SJSA1 (cell line): ENCODE results near the gene HSD17B10. TPM values are rescaled to one million over a fixed set of nuclear protein-coding genes. Genes with fewer than 3 reads are reported as not detected.

Experiments
- DNase-seq, 2 experiments: peaks; one replicate each; pipeline ENCODE4 v3.0.0-alpha.2; 2015 to 2020; ENCODE audit warnings: low spot score in 2 of 2, low read depth in 1 of 2
- H3K27ac ChIP-seq: fragments of 250-450 bp; sonication (Bioruptor Pico); 2 replicates; pipeline ENCODE4 v1.5.1; 2020; ENCODE audit warnings: mild to moderate bottlenecking, moderate library complexity
- H3K27me3 ChIP-seq: fragments of 250-450 bp; sonication (Bioruptor Pico); replicated peaks from 2 replicates; pipeline ENCODE4 v1.5.1; 2020; ENCODE audit warnings: mild to moderate bottlenecking, moderate library complexity
- H3K36me3 ChIP-seq: fragments of 250-450 bp; sonication (Bioruptor Pico); 2 replicates; pipeline ENCODE4 v1.5.1; 2020; ENCODE audit warnings: mild to moderate bottlenecking
- H3K4me1 ChIP-seq: fragments of 250-450 bp; sonication (Bioruptor Pico); replicated peaks from 2 replicates; pipeline ENCODE4 v1.6.1; 2021; ENCODE audit warnings: mild to moderate bottlenecking
- H3K4me3 ChIP-seq: fragments of 250-450 bp; sonication (Bioruptor Pico); 2 replicates; pipeline ENCODE4 v1.5.1; 2020; ENCODE audit warnings: mild to moderate bottlenecking
- H3K9me3 ChIP-seq: fragments of 250-450 bp; sonication (Bioruptor Pico); replicated peaks from 2 replicates; pipeline ENCODE4 v1.5.1; 2020; ENCODE audit warnings: mild to moderate bottlenecking
- total RNA-seq: library from RNA; depleted of rRNA; stranded (reverse); fragments of >200 nt; shearing (Covaris generic); gene quantifications from 2 replicates; pipeline ENCODE4 v1.2.3, GENCODE V29; 2014

HSD17B10 gene
- total RNA-seq, 1 experiment from 2014 or later, result 196 TPM

GRCh38 chrX:53445977-53446376 lies 11.8 kb upstream of the HSD17B10 start:
- no peaks in the 10 kb centered on the region for H3K27me3 ChIP-seq
- H3K9me3 ChIP-seq, result no peaks in the 10 kb centered on the region
- no peak for DNase-seq
- H3K4me3 ChIP-seq, result no peak overlapping the region
- H3K27ac ChIP-seq, result no peak overlapping the region
- no peaks in the 10 kb centered on the region for H3K36me3 ChIP-seq
- peaks cover 10% of the 10 kb centered on the region for H3K4me1 ChIP-seq

DNA sequence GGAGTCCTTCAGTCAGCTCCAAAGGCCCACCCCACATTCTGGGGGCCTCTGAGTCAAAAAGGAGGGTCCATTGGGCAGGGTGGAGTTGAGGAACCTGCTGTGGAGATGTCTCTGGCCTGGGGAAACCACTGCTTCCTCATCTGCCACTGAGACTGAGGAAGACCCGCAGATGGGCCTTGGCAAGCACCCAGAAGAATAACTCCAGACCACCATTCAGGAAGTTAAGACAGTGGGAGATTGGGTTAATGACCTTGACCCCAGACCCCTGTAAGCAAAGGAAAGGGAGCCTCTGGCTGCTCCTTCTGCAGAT lies 8.1 kb upstream of the HSD17B10 start:
- peaks cover 10% of the 10 kb centered on the region for H3K4me1 ChIP-seq
- no peaks in the 10 kb centered on the region for H3K36me3 ChIP-seq
- DNase-seq, result no peak
- H3K4me3 ChIP-seq, result no peak overlapping the region
- no peaks in the 10 kb centered on the region for H3K9me3 ChIP-seq
- no peak overlapping the region for H3K27ac ChIP-seq
- no peaks in the 10 kb centered on the region for H3K27me3 ChIP-seq

- no peaks in the 10 kb centered on the region for H3K27me3 ChIP-seq
- H3K4me1 ChIP-seq, result peaks cover 10% of the 10 kb centered on the region
- no peak overlapping the region for H3K27ac ChIP-seq
- peak; percentile 46 to 76 for DNase-seq
- H3K36me3 ChIP-seq, result no peaks in the 10 kb centered on the region
- H3K9me3 ChIP-seq, result no peaks in the 10 kb centered on the region
- H3K4me3 ChIP-seq, result peak overlapping the region; percentile 27
Measured at GRCh38 chrX:53441531-53442321, 7.6 kb upstream of the HSD17B10 start.

DNA sequence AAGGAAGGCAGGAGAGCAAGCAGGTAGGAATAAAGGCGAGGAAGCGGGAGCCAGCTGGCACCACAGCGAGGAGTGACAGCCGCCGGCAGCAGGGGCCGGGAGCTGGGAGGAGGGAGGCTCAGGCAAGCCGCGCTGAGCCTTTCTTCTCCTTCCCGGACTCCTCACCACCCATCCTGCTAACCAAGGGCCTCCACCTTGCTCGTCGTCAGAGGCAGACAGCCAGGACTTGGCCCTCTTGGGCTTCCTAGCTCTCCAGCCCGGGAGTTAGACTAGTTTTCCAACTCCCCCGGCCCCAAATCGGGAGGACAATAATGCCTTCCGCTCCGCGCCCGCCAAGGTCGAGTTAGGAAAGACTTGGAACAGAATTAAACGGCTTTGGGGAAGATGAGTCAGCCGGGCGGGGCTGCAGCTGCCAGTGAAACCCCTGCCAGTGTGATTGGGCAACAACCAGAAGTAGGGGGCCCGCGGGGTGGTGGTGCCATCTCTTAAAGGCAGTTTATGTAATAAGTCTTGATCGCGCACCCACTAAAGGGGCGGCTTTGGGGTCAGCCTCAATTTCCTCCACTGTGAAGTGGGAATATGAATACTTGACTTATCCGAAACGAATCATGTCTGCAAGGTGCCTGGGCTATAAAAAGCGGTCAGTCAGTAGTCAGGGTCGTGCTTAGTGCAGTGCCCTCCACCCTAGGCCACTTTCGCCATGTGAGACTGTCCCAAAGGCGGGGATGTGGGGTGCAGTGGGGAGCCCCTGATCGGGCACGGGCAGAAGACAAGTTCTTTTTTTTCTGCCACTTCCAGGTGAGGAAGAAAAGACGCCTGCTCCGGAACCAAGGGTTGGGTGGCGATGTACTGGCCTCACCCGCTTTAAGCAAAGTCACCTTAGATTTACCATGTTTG lies 6.7 kb upstream of the HSD17B10 start:
- Histone ChIP-seq H3K4me1 (peaks cover 10% of the 10 kb centered on the region), H3K4me3 (peak overlapping the region; percentile 27), H3K9me3 (no peaks in the 10 kb centered on the region), H3K36me3 (no peaks in the 10 kb centered on the region), H3K27me3 (no peaks in the 10 kb centered on the region), H3K27ac (0 out of 2 replicates have a peak overlapping the region, but pooled peaks have one; percentile 28)
- peak; percentile 38 to 55 for DNase-seq

- Histone ChIP-seq H3K4me1 (peaks cover 10% of the 10 kb centered on the region), H3K27ac (no peak overlapping the region), H3K4me3 (no peak overlapping the region), H3K36me3 (no peaks in the 10 kb centered on the region), H3K27me3 (no peaks in the 10 kb centered on the region), H3K9me3 (no peaks in the 10 kb centered on the region)
- DNase-seq, result no peak
Measured at GRCh38 chrX:53440101-53440500, 5.9 kb upstream of the HSD17B10 start.

- DNase-seq, result no peak
- Histone ChIP-seq H3K4me1 (peaks cover 15% of the 10 kb centered on the region), H3K9me3 (no peaks in the 10 kb centered on the region), H3K4me3 (no peak overlapping the region), H3K27ac (no peak overlapping the region), H3K27me3 (no peaks in the 10 kb centered on the region), H3K36me3 (no peaks in the 10 kb centered on the region)
Measured at GRCh38 chrX:53438832-53439230, 4.7 kb upstream of the HSD17B10 start.

GRCh38 chrX:53438174-53438831 lies 4.1 kb upstream of the HSD17B10 start:
- no peak for DNase-seq
- Histone ChIP-seq H3K36me3 (no peaks in the 10 kb centered on the region), H3K27ac (no peak overlapping the region), H3K27me3 (no peaks in the 10 kb centered on the region), H3K4me1 (peaks cover 15% of the 10 kb centered on the region), H3K9me3 (no peaks in the 10 kb centered on the region), H3K4me3 (no peak overlapping the region)

DNA sequence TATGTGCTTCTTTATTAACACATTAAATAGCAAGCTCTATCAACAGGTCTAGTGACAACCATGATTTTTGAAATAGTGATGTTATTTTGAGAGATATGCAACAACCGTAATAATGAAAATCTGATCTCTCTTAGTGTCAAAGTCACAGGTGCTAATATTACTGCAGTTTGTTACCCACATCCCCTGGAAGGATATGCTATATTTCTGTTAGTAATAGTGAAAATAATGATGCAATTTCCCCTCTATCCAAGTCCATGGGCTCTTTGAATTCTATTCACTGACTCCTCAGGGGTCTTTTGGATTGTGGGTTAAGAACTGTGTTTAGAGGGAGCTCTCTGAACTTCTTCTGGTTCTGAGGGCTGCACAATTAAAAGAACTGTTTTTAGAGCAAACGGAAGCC lies 3.0 kb upstream of the HSD17B10 start:
- H3K4me3 ChIP-seq, result no peak overlapping the region
- H3K36me3 ChIP-seq, result peaks cover 4% of the 10 kb centered on the region
- no peaks in the 10 kb centered on the region for H3K27me3 ChIP-seq
- DNase-seq, result no peak
- H3K27ac ChIP-seq, result no peak overlapping the region
- H3K9me3 ChIP-seq, result no peaks in the 10 kb centered on the region
- H3K4me1 ChIP-seq, result peaks cover 15% of the 10 kb centered on the region

- Histone ChIP-seq H3K27ac (no peak overlapping the region), H3K4me3 (no peak overlapping the region), H3K9me3 (no peaks in the 10 kb centered on the region), H3K36me3 (peaks cover 9% of the 10 kb centered on the region), H3K27me3 (no peaks in the 10 kb centered on the region), H3K4me1 (peaks cover 5% of the 10 kb centered on the region)
- DNase-seq, result peak; percentile 8 to 50
Measured at GRCh38 chrX:53435997-53436396, 1.8 kb upstream of the HSD17B10 start.

GRCh38 chrX:53430231-53430630 lies 3.9 kb downstream of the HSD17B10 start:
- Histone ChIP-seq H3K27me3 (no peaks in the 10 kb centered on the region), H3K27ac (no peak overlapping the region), H3K9me3 (no peaks in the 10 kb centered on the region), H3K36me3 (peaks cover 9% of the 10 kb centered on the region), H3K4me1 (peaks cover 4% of the 10 kb centered on the region; the same call in 1 of the 2 replicates), H3K4me3 (no peak overlapping the region)
- no peak for DNase-seq

- H3K36me3 ChIP-seq, result peaks cover 9% of the 10 kb centered on the region
- H3K27me3 ChIP-seq, result no peaks in the 10 kb centered on the region
- no peak overlapping the region for H3K4me3 ChIP-seq
- H3K9me3 ChIP-seq, result no peaks in the 10 kb centered on the region
- DNase-seq, result no peak
- H3K4me1 ChIP-seq, result peaks cover 4% of the 10 kb centered on the region; the same call in 1 of the 2 replicates
- no peak overlapping the region for H3K27ac ChIP-seq
Measured at GRCh38 chrX:53429755-53430154, 4.4 kb downstream of the HSD17B10 start.

GRCh38 chrX:53422861-53423306 lies 11.3 kb downstream of the HSD17B10 start, which contains the start of gene RIBC1:
TSS of gene RIBC1 (plus strand) at chrX:53422873. CDS start at chrX:53426277, 3,404 bp downstream.
- H3K9me3 ChIP-seq, result no peaks in the 10 kb centered on the region
- peak within 1 kb of the TSS; percentile 97 for H3K27ac ChIP-seq
- peaks cover 10% of the 10 kb centered on the region for H3K36me3 ChIP-seq
- H3K4me1 ChIP-seq, result peaks cover 9% of the 10 kb centered on the region
- peak within 1 kb of the TSS; percentile 91 for H3K4me3 ChIP-seq
- no peak for DNase-seq
- H3K27me3 ChIP-seq, result no peaks in the 10 kb centered on the region

DNA sequence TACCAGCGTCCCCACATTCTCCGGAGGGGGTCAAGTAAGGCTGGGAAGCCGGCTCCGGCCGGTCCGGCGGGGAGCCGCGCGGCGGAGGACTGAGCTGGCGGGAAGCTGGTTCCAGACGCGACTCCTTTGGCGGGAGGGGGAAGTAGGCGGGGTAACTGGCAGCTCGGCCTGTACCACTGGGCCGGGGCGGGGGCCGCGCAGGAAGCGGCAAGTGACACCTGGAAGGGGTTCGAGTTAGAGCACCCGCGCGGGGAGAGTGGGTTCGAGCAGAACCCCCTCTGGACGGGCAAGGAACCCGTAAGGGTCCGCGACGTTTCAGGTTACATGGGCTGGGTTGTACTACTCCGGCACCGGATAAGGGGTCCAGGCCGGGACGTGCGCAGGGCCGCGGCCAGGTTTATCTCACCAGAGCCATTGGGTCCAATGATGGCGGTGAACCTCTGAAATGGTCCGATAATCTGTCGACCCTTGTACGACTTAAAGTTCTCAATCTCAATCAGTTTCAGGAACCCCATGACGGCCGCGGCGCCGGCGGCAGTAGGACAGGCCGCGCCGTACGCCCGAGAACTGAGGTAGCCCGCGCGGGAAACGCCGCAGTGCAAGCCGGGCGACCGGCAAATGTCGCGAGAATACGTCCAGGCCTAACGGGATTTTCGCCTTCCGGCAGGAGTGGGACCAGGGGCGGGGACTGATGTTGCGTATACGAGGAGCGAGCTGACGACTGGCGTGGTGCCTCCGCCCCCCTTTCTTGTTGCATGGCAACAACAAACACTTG lies 11.9 kb downstream of the HSD17B10 start, which contains the start of gene SMC1A:
SMC1A (minus strand) TSS at position 569 of the 775 bp plus-strand sequence; CDS start at position 515, 54 bp downstream.
- no peaks in the 10 kb centered on the region for H3K27me3 ChIP-seq
- H3K9me3 ChIP-seq, result no peaks in the 10 kb centered on the region
- peaks cover 9% of the 10 kb centered on the region for H3K4me1 ChIP-seq
- H3K36me3 ChIP-seq, result peaks cover 10% of the 10 kb centered on the region
- DNase-seq, result peak; percentile 90 to 96
- H3K27ac ChIP-seq, result peak within 1 kb of the TSS; percentile 97
- peak within 1 kb of the TSS; percentile 91 for H3K4me3 ChIP-seq
